ENCODE measurements around the gene KDF1. TPM values are rescaled to one million over a fixed set of nuclear protein-coding genes. Genes with fewer than 3 reads are reported as not detected.

The KDF1 gene
- polyA plus RNA-seq, 1 donor, result 20.4 TPM

DNA sequence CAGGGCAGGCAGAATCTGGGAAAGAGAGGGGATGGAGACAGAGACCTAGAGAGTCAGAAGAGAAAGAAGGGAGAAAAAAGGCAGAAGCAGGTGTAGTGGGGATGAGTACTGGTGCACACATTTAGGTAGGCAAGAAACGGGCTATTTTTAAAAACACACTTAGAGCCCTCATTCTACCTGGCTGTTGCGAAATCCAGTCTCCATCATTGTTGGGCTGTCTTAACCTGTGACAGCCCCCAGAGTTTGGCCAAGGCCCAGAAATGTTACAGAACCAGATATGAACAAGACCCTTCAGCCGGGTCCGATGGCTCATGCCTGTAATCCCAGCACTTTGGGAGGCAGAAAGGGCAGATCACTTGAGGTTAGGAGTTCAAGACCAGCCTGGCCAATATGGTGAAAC is 12.6 kb upstream of the KDF1 start:
- H3K4me3 ChIP-seq (ENCODE audit: low read length), result no peak overlapping the region
- no peak for DNase-seq
- 100% methylated on average over 1 of the region's 4 CpGs for WGBS (ENCODE audit: insufficient coverage, low lambda C conversion rate)

DNA sequence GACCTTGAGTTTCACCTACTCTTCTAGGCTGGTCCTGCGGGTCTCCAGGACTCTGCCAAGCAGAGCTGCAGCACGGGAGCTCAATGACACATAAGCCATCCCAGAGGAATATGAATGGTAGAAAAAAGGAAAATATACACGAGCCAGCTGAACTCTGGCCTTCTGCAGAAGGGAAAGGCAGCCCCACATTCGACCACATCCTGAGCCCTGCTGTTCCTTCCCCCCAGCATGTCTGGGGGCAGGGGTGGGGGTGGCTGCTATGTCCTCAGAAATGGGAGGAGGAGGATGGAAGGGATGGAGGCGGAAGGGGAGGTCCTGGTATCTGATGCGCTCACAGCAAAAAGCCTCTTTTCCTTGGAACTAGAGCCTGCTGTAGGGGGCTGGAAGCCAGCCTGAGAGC is 12.1 kb upstream of the KDF1 start:
- Histone ChIP-seq H3K4me3 (ENCODE audit: low read length) (no peak overlapping the region), H3K27ac (ENCODE audit: low read length) (no peak overlapping the region), H3K36me3 (ENCODE audit: control insufficient read depth, insufficient read depth, low read length) (no peaks in the 10 kb centered on the region), H3K4me1 (ENCODE audit: control insufficient read depth, insufficient read depth, low read length) (no peaks in the 10 kb centered on the region), H3K27me3 (ENCODE audit: control insufficient read depth, insufficient read depth, low read length) (no peaks in the 10 kb centered on the region), H3K9me3 (ENCODE audit: control insufficient read depth, low read depth, low read length) (no peaks in the 10 kb centered on the region)
- DNase-seq, result no peak
- WGBS (ENCODE audit: insufficient coverage, low lambda C conversion rate), result no CpG with 5 or more reads among the region's 6 CpGs

More for the DNA sequence above, 12.6 kb upstream of the KDF1 start:
- H3K27me3 ChIP-seq (ENCODE audit: control insufficient read depth, insufficient read depth, low read length), result no peaks in the 10 kb centered on the region
- no peaks in the 10 kb centered on the region for H3K4me1 ChIP-seq (ENCODE audit: control insufficient read depth, insufficient read depth, low read length)
- H3K9me3 ChIP-seq (ENCODE audit: control insufficient read depth, low read depth, low read length), result no peaks in the 10 kb centered on the region
- H3K27ac ChIP-seq (ENCODE audit: low read length), result no peak overlapping the region
- H3K36me3 ChIP-seq (ENCODE audit: control insufficient read depth, insufficient read depth, low read length), result no peaks in the 10 kb centered on the region

DNA sequence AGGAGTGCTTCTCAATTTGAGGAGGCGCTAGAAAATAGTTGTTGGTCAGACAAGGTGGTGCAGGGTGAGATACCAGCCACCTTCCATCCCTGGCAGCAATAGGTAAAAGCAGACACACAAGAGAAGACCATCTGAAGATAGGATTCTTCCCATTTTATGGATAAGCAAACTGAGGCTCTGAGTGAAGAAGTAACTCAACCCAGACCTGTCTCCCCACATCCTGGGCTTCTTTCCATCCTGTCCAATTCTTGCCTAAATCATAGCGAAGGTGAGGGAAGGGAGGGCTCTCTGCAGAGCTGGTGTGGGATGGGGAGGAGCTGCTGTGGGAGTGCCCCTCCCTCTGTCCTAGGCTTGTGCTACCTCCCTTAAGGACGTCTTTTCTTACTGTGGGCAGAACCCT is 11.3 kb upstream of the KDF1 start:
- H3K9me3 ChIP-seq (ENCODE audit: control insufficient read depth, low read depth, low read length), result no peaks in the 10 kb centered on the region
- no peaks in the 10 kb centered on the region for H3K36me3 ChIP-seq (ENCODE audit: control insufficient read depth, insufficient read depth, low read length)
- no peaks in the 10 kb centered on the region for H3K27me3 ChIP-seq (ENCODE audit: control insufficient read depth, insufficient read depth, low read length)
- DNase-seq, result no peak
- H3K27ac ChIP-seq (ENCODE audit: low read length), result no peak overlapping the region
- WGBS (ENCODE audit: insufficient coverage, low lambda C conversion rate), result no CpG with 5 or more reads among the region's 3 CpGs
- H3K4me1 ChIP-seq (ENCODE audit: control insufficient read depth, insufficient read depth, low read length), result no peaks in the 10 kb centered on the region
- H3K4me3 ChIP-seq (ENCODE audit: low read length), result no peak overlapping the region

DNA sequence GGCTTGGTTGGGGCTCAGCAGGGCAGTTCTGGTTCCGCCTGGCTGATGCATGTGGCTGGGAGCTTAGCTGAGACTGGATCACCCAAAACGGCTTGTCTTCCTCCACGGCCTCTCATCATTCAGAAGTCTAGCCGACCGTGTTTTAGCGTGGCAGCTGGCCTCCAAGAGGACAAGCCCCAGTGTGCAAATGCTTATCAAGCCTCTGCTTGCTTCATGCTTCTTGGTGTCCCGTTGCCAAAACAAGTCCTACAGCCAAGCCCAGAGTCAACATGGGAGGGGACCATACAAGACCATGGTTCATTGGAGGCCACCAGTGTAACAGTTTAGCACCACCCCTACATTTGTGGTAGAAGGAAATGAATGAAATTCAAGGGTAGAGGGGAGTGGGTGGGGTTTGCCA is 10.5 kb upstream of the KDF1 start:
- no peaks in the 10 kb centered on the region for H3K9me3 ChIP-seq (ENCODE audit: control insufficient read depth, low read depth, low read length)
- H3K27ac ChIP-seq (ENCODE audit: low read length), result no peak overlapping the region
- H3K36me3 ChIP-seq (ENCODE audit: control insufficient read depth, insufficient read depth, low read length), result no peaks in the 10 kb centered on the region
- H3K4me1 ChIP-seq (ENCODE audit: control insufficient read depth, insufficient read depth, low read length), result no peaks in the 10 kb centered on the region
- no peak overlapping the region for H3K4me3 ChIP-seq (ENCODE audit: low read length)
- peak; percentile 26 to 68 for DNase-seq
- no peaks in the 10 kb centered on the region for H3K27me3 ChIP-seq (ENCODE audit: control insufficient read depth, insufficient read depth, low read length)
- WGBS (ENCODE audit: insufficient coverage, low lambda C conversion rate), result no CpG with 5 or more reads among the region's 7 CpGs

DNA sequence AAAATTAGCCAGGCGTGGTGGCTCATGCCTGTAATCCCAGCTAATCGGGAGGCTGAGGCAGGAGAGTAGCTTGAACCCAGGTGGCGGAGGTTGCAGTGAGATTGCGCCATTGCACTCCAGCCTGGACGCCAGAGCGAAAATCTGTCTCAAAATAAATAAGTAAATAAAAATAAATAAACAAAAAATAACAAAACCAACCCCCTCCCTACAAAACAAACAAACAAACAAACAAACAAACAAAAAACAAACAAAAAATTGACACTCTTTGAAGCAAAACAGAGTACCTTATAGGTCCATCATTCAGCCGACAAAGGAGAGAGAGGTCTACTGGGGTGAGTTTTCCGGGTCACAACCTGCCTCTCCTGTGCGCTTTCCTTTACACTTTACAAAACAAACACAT is 5.4 kb upstream of the KDF1 start:
- H3K4me1 ChIP-seq (ENCODE audit: control insufficient read depth, insufficient read depth, low read length), result no peaks in the 10 kb centered on the region
- no peaks in the 10 kb centered on the region for H3K27me3 ChIP-seq (ENCODE audit: control insufficient read depth, insufficient read depth, low read length)
- H3K36me3 ChIP-seq (ENCODE audit: control insufficient read depth, insufficient read depth, low read length), result no peaks in the 10 kb centered on the region
- no peak for DNase-seq
- H3K27ac ChIP-seq (ENCODE audit: low read length), result no peak overlapping the region
- no peaks in the 10 kb centered on the region for H3K9me3 ChIP-seq (ENCODE audit: control insufficient read depth, low read depth, low read length)
- no peak overlapping the region for H3K4me3 ChIP-seq (ENCODE audit: low read length)
- 92% methylated on average over 4 of the region's 9 CpGs for WGBS (ENCODE audit: insufficient coverage, low lambda C conversion rate)

DNA sequence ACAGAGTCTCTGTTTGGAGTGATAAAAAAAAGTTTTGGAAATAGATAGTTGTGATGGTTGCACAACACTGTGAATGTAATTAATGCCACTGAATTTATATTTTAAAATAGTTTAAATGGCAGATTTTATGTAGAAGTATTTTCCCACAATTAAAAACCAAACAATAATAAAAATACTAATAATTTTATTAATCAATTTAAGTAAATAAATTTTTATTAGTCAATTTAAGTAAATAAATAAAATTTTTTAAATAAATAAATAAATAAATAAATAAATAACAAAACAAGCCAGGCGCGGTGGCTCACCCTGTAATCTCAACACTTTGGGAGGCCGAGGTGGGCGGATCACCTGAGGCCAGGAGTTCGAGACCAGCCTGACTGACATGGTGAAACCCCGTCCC is 4.9 kb upstream of the KDF1 start:
- Histone ChIP-seq H3K27ac (ENCODE audit: low read length) (no peak overlapping the region), H3K9me3 (ENCODE audit: control insufficient read depth, low read depth, low read length) (no peaks in the 10 kb centered on the region), H3K4me1 (ENCODE audit: control insufficient read depth, insufficient read depth, low read length) (no peaks in the 10 kb centered on the region), H3K36me3 (ENCODE audit: control insufficient read depth, insufficient read depth, low read length) (no peaks in the 10 kb centered on the region), H3K4me3 (ENCODE audit: low read length) (no peak overlapping the region), H3K27me3 (ENCODE audit: control insufficient read depth, insufficient read depth, low read length) (peaks cover 4% of the 10 kb centered on the region)
- WGBS (ENCODE audit: insufficient coverage, low lambda C conversion rate), result no CpG with 5 or more reads among the region's 6 CpGs
- DNase-seq, result no peak

DNA sequence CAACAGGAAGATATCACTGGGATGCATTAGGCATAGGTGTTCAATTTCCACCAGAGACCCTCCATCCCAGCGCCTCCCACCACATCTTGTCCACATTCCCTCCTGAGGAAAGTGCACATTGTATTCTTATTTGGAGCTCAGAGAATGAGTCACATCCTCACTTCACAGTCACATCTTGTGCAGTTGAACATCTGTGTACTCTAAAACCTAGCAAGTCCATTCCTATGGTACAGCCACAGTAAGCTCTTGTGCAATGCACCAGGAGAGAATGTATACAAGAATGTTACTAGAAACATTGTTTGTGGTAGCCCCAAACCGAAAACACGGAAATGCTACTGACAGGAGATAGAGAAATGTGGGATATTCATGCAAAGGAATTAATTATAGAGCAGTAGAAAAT is 1.6 kb upstream of the KDF1 start:
- H3K36me3 ChIP-seq (ENCODE audit: control insufficient read depth, insufficient read depth, low read length), result no peaks in the 10 kb centered on the region
- peaks cover 15% of the 10 kb centered on the region for H3K27me3 ChIP-seq (ENCODE audit: control insufficient read depth, insufficient read depth, low read length)
- WGBS (ENCODE audit: insufficient coverage, low lambda C conversion rate), result 93% methylated on average over 2 of the region's 3 CpGs
- peaks cover 3% of the 10 kb centered on the region for H3K4me1 ChIP-seq (ENCODE audit: control insufficient read depth, insufficient read depth, low read length)
- H3K4me3 ChIP-seq (ENCODE audit: low read length), result no peak overlapping the region
- no peak for DNase-seq
- no peak overlapping the region for H3K27ac ChIP-seq (ENCODE audit: low read length)
- H3K9me3 ChIP-seq (ENCODE audit: control insufficient read depth, low read depth, low read length), result no peaks in the 10 kb centered on the region

DNA sequence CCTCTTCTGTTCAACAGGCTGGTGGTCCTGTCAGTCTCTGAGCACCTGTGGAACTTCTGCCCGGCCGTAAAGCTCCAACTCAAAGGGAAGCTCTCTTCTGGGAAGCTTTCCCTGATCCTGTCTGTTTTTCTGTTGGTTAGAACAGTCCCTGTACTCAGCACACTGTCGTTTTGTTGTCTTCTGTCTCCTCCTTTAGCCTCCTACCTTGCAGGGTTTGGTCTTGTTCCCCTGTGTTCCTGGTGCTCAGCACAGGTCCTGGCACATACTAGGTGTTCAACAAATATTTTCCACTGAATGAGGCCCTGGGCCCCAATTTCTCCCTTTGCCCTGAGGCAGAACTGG is 328 bp upstream of the KDF1 start:
- peak overlapping the region; percentile 91 for H3K4me3 ChIP-seq (ENCODE audit: low read length)
- peak overlapping the region; percentile 81 for H3K27ac ChIP-seq (ENCODE audit: low read length)
- peaks cover 3% of the 10 kb centered on the region for H3K4me1 ChIP-seq (ENCODE audit: control insufficient read depth, insufficient read depth, low read length)
- peaks cover 15% of the 10 kb centered on the region for H3K27me3 ChIP-seq (ENCODE audit: control insufficient read depth, insufficient read depth, low read length)
- no peaks in the 10 kb centered on the region for H3K36me3 ChIP-seq (ENCODE audit: control insufficient read depth, insufficient read depth, low read length)
- 33% methylated on average over 1 of the region's 3 CpGs for WGBS (ENCODE audit: insufficient coverage, low lambda C conversion rate)
- no peak for DNase-seq
- no peaks in the 10 kb centered on the region for H3K9me3 ChIP-seq (ENCODE audit: control insufficient read depth, low read depth, low read length)

DNA sequence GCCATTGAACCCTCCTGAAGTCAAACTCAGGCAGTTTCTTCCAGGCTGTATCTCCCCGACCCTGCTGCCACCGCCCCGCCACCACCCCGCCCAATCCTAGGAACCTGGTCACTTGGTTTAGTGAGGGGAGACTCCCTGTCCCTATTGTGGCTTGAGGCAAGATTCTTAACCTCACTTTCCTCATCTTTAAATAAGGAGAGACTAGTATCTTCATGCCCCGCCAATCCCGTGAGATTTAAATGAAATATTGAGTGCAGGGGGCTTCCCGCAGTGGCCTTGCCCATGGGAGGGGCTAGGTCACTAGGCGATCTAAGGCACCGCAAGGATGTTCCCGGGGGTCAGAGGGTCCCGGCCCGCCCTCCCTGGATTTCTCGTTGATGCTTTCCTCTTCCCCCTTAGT is 998 bp downstream of the KDF1 start:
- Histone ChIP-seq H3K27ac (ENCODE audit: low read length) (no peak overlapping the region), H3K27me3 (ENCODE audit: control insufficient read depth, insufficient read depth, low read length) (peaks cover 15% of the 10 kb centered on the region), H3K9me3 (ENCODE audit: control insufficient read depth, low read depth, low read length) (no peaks in the 10 kb centered on the region), H3K4me1 (ENCODE audit: control insufficient read depth, insufficient read depth, low read length) (peaks cover 3% of the 10 kb centered on the region), H3K36me3 (ENCODE audit: control insufficient read depth, insufficient read depth, low read length) (no peaks in the 10 kb centered on the region), H3K4me3 (ENCODE audit: low read length) (peak overlapping the region; percentile 91)
- no CpG with 5 or more reads among the region's 13 CpGs for WGBS (ENCODE audit: insufficient coverage, low lambda C conversion rate)
- no peak for DNase-seq

DNA sequence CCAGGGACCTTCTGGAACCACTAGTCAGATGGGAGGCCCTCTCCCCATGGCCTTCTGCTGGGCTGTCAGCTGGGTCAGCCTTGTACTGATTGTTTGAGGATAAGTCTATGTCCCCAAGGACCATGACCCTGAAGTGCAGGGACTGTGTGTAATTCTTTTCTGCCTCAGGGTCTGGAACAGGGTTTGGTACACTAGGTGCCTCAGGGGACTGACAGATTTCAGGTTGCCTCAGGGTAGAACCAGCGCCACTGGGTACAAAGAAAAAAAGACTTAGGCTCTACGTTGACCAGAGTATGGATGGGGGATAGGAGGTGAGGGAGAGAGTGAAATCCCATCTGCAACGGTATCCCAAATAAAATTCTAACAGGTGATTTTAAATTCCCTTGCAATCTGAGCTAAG is 3.0 kb downstream of the KDF1 start:
- H3K27ac ChIP-seq (ENCODE audit: low read length), result no peak overlapping the region
- peaks cover 3% of the 10 kb centered on the region for H3K4me1 ChIP-seq (ENCODE audit: control insufficient read depth, insufficient read depth, low read length)
- peaks cover 15% of the 10 kb centered on the region for H3K27me3 ChIP-seq (ENCODE audit: control insufficient read depth, insufficient read depth, low read length)
- no peak overlapping the region for H3K4me3 ChIP-seq (ENCODE audit: low read length)
- no CpG with 5 or more reads among the region's 3 CpGs for WGBS (ENCODE audit: insufficient coverage, low lambda C conversion rate)
- no peaks in the 10 kb centered on the region for H3K36me3 ChIP-seq (ENCODE audit: control insufficient read depth, insufficient read depth, low read length)
- H3K9me3 ChIP-seq (ENCODE audit: control insufficient read depth, low read depth, low read length), result no peaks in the 10 kb centered on the region
- DNase-seq, result no peak

DNA sequence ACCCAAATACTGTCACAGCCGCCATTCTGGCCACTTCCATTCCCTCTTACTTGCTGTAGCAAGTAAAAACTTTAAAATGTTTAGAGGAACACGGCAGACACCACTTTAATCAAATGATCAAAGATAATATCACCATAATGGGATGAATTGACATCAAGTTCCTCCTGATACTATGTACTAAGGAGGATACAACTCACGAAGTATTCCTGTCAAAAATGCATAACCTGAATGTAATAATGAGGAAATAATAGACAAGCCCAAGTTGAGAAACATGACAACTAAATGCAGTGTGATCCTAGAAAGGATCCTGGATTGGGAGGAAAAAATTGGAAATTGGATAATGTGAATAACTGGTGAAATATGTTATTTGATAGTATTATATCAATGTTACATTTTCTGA is 3.9 kb downstream of the KDF1 start:
- peaks cover 5% of the 10 kb centered on the region for H3K36me3 ChIP-seq (ENCODE audit: control insufficient read depth, insufficient read depth, low read length)
- H3K9me3 ChIP-seq (ENCODE audit: control insufficient read depth, low read depth, low read length), result no peaks in the 10 kb centered on the region
- DNase-seq, result no peak
- H3K27ac ChIP-seq (ENCODE audit: low read length), result no peak overlapping the region
- H3K4me1 ChIP-seq (ENCODE audit: control insufficient read depth, insufficient read depth, low read length), result peaks cover 4% of the 10 kb centered on the region
- peaks cover 15% of the 10 kb centered on the region for H3K27me3 ChIP-seq (ENCODE audit: control insufficient read depth, insufficient read depth, low read length)
- H3K4me3 ChIP-seq (ENCODE audit: low read length), result no peak overlapping the region
- 100% methylated on average over 1 of the region's 3 CpGs for WGBS (ENCODE audit: insufficient coverage, low lambda C conversion rate)

All from large intestine (tissue), 3 donors.